Thyroid gland (tissue), 4 donors: ENCODE data around the gene CALCR.

Experiments
- POLR2A ChIP-seq, 2 donors: fragments of 450-650 bp; IDR thresholded peaks; one replicate each; pipeline ENCODE4 v1.6.1; 2017; ENCODE audit warnings: antibody characterized with exemption in 2 of 2, mild to moderate bottlenecking in 2 of 2, moderate library complexity in 1 of 2
- TF ChIP-seq, protein P1 (sequence below), 6 experiments: fragments of 200-600 bp in 3 of 6; fragments of 450-650 bp in 3 of 6; sonication (generic) in 3 of 6; IDR thresholded peaks; one replicate each; pipeline ENCODE4 v1.5.1; 2016 to 2019; ENCODE audit warnings: antibody characterized with exemption in 6 of 6, mild to moderate bottlenecking in 2 of 6, inconsistent platforms in 1 of 6, moderate library complexity in 1 of 6

DNA sequence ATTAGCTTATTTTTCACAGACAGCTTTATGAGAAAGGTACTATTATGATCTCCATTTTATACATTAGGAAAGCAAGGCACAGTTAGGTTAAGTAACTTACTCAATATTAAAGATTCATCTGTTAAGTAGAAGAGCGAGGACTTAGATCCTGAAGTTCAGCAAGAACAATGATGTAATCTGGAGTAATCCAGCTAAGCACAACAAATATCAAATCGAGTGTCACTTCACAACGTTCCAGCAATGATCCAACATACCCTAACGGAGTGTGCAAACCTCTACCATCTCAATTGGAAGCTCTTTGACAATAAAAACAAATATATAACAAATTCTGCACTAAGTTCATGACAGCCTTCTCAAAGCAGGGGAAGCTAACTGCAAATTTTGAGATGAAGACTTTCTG is 121.3 kb downstream of the CALCR start:
- TF ChIP-seq, protein P1, sequence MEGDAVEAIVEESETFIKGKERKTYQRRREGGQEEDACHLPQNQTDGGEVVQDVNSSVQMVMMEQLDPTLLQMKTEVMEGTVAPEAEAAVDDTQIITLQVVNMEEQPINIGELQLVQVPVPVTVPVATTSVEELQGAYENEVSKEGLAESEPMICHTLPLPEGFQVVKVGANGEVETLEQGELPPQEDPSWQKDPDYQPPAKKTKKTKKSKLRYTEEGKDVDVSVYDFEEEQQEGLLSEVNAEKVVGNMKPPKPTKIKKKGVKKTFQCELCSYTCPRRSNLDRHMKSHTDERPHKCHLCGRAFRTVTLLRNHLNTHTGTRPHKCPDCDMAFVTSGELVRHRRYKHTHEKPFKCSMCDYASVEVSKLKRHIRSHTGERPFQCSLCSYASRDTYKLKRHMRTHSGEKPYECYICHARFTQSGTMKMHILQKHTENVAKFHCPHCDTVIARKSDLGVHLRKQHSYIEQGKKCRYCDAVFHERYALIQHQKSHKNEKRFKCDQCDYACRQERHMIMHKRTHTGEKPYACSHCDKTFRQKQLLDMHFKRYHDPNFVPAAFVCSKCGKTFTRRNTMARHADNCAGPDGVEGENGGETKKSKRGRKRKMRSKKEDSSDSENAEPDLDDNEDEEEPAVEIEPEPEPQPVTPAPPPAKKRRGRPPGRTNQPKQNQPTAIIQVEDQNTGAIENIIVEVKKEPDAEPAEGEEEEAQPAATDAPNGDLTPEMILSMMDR (IDR thresholded peaks at IDR 0.05): no peak
- no peak for TF ChIP-seq POLR2A (IDR thresholded peaks at IDR 0.05)
